WERI-Rb-1 (cell line): Measurements from ENCODE around the gene RUNX2.

Source experiments
- DNase-seq: peaks from one replicate; pipeline ENCODE4 v3.0.0-alpha.2; 2020
- H3K27ac ChIP-seq: fragments of 250-450 bp; sonication (Bioruptor Pico); 2 replicates; pipeline ENCODE4 v1.5.1; 2020; ENCODE audit warnings: mild to moderate bottlenecking, moderate library complexity
- H3K27me3 ChIP-seq: fragments of 250-450 bp; sonication (Bioruptor Pico); 2 replicates; pipeline ENCODE4 v1.5.1; 2021; ENCODE audit warnings: mild to moderate bottlenecking, low read depth, moderate library complexity; ENCODE audit not compliant: insufficient read depth, severe bottlenecking
- H3K36me3 ChIP-seq: fragments of 250-450 bp; sonication (Bioruptor Pico); 2 replicates; pipeline ENCODE4 v1.5.1; 2020; ENCODE audit warnings: mild to moderate bottlenecking, moderate library complexity
- H3K4me3 ChIP-seq: 2 replicates; pipeline ENCODE4 v1.5.1; 2011; ENCODE audit warnings: low read depth, mild to moderate bottlenecking, control low read depth, low read length
- H3K9me3 ChIP-seq: fragments of 250-450 bp; sonication (Bioruptor Pico); 2 replicates; pipeline ENCODE4 v1.5.1; 2021; ENCODE audit warnings: mild to moderate bottlenecking, moderate library complexity; ENCODE audit not compliant: severe bottlenecking
- TF ChIP-seq, protein P1 (sequence below): IDR thresholded peaks from 2 replicates; pipeline ENCODE4 v1.5.1; 2011; ENCODE audit warnings: low read depth, mild to moderate bottlenecking, control low read depth, inconsistent platforms, low read length

The RUNX2 gene

DNA sequence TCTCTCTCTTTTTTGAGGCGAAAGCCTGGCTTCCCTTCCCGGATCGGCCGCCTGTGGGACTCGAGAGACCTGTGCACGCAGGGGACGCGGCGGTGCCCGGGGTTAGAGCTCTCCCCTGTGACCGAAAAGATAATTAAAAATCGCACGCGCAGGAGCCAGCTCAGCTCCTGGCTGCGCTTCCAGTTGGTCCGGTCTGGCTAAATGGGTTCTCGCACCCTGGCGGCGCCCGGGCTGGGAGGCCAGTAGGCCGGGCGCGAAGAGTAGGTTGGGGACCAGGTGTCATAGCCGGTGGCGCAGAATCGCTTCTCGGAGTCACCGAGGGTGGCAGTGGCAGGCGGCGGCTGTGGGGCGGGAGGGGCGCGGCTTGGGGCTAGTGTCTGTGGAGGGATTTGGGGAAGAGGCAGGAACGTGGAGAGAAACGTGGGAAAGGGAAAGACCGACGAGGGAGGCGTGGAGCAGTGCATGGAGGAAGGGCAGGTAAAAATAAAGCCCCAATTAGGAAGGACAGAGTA is 91.5 kb downstream of the RUNX2 start:
- Histone ChIP-seq H3K27me3 (peaks cover 25% of the 10 kb centered on the region), H3K4me3 (peak overlapping the region; percentile 77), H3K36me3 (no peaks in the 10 kb centered on the region), H3K9me3 (peaks cover 2% of the 10 kb centered on the region), H3K27ac (no peak overlapping the region)
- TF ChIP-seq, protein P1, sequence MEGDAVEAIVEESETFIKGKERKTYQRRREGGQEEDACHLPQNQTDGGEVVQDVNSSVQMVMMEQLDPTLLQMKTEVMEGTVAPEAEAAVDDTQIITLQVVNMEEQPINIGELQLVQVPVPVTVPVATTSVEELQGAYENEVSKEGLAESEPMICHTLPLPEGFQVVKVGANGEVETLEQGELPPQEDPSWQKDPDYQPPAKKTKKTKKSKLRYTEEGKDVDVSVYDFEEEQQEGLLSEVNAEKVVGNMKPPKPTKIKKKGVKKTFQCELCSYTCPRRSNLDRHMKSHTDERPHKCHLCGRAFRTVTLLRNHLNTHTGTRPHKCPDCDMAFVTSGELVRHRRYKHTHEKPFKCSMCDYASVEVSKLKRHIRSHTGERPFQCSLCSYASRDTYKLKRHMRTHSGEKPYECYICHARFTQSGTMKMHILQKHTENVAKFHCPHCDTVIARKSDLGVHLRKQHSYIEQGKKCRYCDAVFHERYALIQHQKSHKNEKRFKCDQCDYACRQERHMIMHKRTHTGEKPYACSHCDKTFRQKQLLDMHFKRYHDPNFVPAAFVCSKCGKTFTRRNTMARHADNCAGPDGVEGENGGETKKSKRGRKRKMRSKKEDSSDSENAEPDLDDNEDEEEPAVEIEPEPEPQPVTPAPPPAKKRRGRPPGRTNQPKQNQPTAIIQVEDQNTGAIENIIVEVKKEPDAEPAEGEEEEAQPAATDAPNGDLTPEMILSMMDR = peak; percentile 66; the same call in 1 of the 2 replicates
- DNase-seq = peak; percentile 92

DNA sequence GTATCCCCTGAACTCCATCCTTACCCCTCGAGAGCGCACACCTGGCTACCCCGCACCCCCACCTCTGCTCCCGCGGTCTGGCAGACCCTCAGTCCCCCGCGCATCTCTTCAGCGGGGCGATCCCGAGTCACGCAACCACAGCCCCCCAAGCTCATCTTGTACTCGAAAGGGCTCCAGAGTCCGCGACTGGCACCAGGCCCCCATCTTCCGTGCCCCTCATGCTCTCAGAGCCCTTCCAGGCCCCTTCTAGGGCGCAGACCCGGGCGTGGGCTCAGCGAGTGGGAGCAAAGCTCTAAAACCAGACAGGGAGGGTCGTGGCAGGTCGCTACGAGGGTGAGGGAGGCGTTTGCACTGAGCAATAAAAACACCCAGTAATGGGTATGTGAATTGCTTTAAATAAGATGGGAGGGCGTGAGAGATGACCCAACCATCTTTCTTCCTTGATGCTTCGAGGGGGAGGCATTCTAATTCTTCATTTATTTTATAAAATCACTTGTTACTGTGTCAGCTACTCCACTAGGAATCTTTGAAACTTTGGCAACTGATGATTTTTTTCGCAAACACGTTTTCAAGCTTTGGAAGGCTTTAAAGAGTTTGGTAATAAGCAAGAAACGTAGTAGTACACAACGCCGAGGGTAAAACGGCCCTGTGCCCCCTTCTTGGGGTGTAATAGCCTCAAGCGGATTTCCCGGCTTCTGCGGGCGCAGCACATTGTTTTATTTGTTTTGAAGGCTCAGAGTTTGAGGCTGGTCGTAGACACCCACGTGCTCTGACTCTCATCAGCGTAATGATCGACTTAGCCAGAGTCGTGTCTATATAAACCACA is 92.2 kb downstream of the RUNX2 start:
- H3K4me3 ChIP-seq = peak overlapping the region; percentile 77
- no peak for DNase-seq
- H3K27me3 ChIP-seq = peaks cover 25% of the 10 kb centered on the region
- H3K9me3 ChIP-seq = peaks cover 2% of the 10 kb centered on the region
- TF ChIP-seq, protein P1 = no peak
- H3K27ac ChIP-seq = no peak overlapping the region
- no peaks in the 10 kb centered on the region for H3K36me3 ChIP-seq

DNA sequence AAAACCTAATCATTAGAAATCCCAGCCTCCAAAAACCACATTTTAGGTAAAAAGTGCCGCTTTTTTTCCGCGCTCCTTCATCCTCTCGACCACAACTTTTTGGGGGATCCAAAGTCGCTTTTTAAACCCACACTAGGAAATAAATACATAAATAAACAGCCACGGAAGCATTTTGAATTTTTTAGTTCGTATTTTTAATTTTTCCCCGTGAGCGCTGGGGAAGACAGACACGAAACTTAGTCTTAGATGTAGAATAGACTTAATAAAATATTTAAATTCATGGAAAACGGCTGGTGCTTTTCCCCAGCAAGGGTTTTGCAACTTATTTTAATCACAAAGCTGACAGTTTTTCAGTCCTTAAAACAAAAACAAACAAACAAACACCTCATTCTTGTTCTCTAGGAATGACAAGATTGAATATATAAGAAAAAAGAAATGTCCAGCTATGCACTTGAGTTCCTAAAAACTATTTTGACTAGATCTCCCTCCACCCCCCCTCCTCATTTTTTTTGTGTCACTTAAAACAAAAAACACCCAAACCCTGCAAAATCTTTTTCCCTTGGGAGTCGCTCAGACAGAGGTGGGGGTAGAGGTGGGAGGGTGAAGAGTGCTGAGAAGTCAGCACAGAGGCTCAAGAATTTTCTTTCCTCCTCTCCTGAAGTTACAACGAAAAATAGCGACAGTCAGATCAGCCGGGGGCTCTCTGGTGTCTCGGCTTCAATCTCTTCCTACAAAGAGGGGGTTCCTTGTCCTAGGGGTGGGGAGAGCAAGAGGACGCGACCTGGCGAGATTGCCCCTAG is 93.0 kb downstream of the RUNX2 start:
- H3K27me3 ChIP-seq = peaks cover 25% of the 10 kb centered on the region
- H3K27ac ChIP-seq = no peak overlapping the region
- no peak for DNase-seq
- H3K9me3 ChIP-seq = peaks cover 2% of the 10 kb centered on the region
- peak overlapping the region; percentile 77 for H3K4me3 ChIP-seq
- TF ChIP-seq, protein P1 = no peak
- no peaks in the 10 kb centered on the region for H3K36me3 ChIP-seq

DNA sequence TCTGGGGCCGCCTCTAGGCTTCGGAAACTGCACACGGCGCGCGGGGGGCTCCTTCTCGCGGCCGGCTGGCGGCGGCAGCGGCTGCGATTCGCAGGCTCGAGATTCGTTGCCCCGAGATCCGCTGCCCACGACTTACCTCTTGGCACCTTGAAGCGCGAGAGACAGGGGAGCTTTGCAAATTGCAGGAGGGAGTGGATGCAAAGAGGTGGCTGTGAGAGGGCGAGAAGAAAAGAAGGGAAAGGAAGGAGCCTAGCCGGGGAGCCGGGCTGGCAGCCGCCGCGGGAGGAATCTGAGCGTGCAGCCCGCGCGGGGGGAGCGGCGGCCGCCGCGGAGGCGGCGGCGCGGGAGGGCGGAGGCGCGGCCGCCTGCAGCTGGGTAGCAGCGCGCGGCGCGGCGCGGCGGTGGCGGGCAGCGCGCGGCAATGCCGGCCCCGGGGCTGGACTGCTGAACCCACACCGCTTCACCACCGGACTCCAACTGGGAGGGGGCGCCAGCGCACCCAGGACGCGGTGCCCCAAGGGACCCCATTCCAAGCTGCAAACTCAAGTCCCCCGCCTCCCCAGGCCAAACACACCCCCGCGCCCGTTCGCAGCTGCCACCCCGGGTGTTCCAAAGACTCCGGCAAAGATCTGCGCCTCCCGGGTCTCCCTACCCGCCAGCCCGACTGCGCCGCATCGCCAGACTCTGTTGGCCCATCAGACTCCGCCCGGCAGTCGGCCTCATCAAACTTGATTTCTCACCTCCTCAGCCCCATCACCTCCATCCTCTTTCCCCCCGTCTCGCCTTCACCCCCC is 93.8 kb downstream of the RUNX2 start:
- peak; percentile 80 for DNase-seq
- TF ChIP-seq, protein P1 = peak; percentile 66
- H3K9me3 ChIP-seq = peaks cover 2% of the 10 kb centered on the region
- H3K4me3 ChIP-seq = peak overlapping the region; percentile 77
- no peaks in the 10 kb centered on the region for H3K36me3 ChIP-seq
- no peak overlapping the region for H3K27ac ChIP-seq
- H3K27me3 ChIP-seq = peaks cover 25% of the 10 kb centered on the region

DNA sequence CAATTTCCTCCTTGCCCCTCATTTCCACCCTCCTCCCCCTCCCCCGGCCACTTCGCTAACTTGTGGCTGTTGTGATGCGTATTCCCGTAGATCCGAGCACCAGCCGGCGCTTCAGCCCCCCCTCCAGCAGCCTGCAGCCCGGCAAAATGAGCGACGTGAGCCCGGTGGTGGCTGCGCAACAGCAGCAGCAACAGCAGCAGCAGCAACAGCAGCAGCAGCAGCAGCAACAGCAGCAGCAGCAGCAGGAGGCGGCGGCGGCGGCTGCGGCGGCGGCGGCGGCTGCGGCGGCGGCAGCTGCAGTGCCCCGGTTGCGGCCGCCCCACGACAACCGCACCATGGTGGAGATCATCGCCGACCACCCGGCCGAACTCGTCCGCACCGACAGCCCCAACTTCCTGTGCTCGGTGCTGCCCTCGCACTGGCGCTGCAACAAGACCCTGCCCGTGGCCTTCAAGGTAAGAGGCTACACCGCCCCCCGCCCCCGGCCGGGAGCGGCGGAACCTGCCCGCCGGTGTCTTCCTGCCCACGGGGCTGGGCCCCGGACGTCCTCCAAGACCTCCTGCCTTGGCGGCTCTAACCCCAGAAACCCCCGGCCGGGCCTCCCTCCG is 94.5 kb downstream of the RUNX2 start:
- Histone ChIP-seq H3K4me3 (peak overlapping the region; percentile 77), H3K36me3 (no peaks in the 10 kb centered on the region), H3K27me3 (peaks cover 25% of the 10 kb centered on the region), H3K9me3 (peaks cover 2% of the 10 kb centered on the region), H3K27ac (no peak overlapping the region)
- TF ChIP-seq, protein P1 = no peak
- peak; percentile 36 for DNase-seq
